ENCODE measurements around the gene MVB12B. TPM values are rescaled to one million over a fixed set of nuclear protein-coding genes. Genes with fewer than 3 reads are reported as not detected.

Gene MVB12B
- total RNA-seq, 1 experiment from 2014 or later: 5.8 TPM

GRCh38 chr9:126485662-126486061 lies 159.0 kb downstream of the MVB12B start:
- H2BK120ac ChIP-seq (ENCODE audit: low read depth, low read length, poor library complexity, severe bottlenecking): no peak overlapping the region
- H3K79me1 ChIP-seq (ENCODE audit: insufficient read depth, low read depth, low read length, poor library complexity, severe bottlenecking): no peaks in the 10 kb centered on the region
- peaks cover 7 to 11% of the 10 kb centered on the region in 2 experiments; a peak in 3 of 4 replicates for H3K4me1 Mint-ChIP-seq
- no peak overlapping the region for H3K4ac ChIP-seq (ENCODE audit: low read depth, low read length)
- no peak overlapping the region for H2BK15ac ChIP-seq (ENCODE audit: low read depth, low read length)
- WGBS (ENCODE audit: extremely low coverage, insufficient read length, low lambda C conversion rate): no CpG with 5 or more reads among the region's 6 CpGs
- H2AFZ ChIP-seq (ENCODE audit: low read length): no peak overlapping the region
- H4K91ac ChIP-seq (ENCODE audit: insufficient read length, low read depth, low read length): no peak overlapping the region
- TF ChIP-seq CTCF (conservative IDR thresholded peaks at IDR 0.05): no peak
- no peak overlapping the region for H3K14ac ChIP-seq (ENCODE audit: insufficient read depth, low read length)
- H3K9me3 Mint-ChIP-seq: no peaks in the 10 kb centered on the region; a peak in 1 of 5 replicates
- no peaks in the 10 kb centered on the region for H3K4me1 ChIP-seq (ENCODE audit: insufficient read depth, low read length)
- H2BK5ac ChIP-seq (ENCODE audit: insufficient read length, low read length): no peak overlapping the region
- no peak overlapping the region for H3K9ac ChIP-seq (ENCODE audit: extremely low read depth, insufficient read length, low read length)
- H4K5ac ChIP-seq (ENCODE audit: insufficient read length, low read depth, low read length): no peak overlapping the region
- H3K36me3 Mint-ChIP-seq (ENCODE audit: insufficient read depth in 1 of 3, low read depth in 3 of 3): no peaks in the 10 kb centered on the region
- no peaks in the 10 kb centered on the region for H3K27me3 ChIP-seq (ENCODE audit: insufficient read depth, low read length)
- H2BK20ac ChIP-seq (ENCODE audit: low read depth, low read length, poor library complexity, severe bottlenecking): no peak overlapping the region
- no peak overlapping the region for H3K23ac ChIP-seq (ENCODE audit: insufficient read length, low read depth, low read length)
- H3K4me3 Mint-ChIP-seq: no peak overlapping the region
- no peak for DNase-seq
- no peak overlapping the region for H3K27ac Mint-ChIP-seq
- H2AK5ac ChIP-seq (ENCODE audit: insufficient read length, low read length): no peak overlapping the region
- no peak overlapping the region for H4K8ac ChIP-seq (replicated peaks; ENCODE audit: insufficient read length, low read depth, low read length)
- no peak overlapping the region for H3K56ac ChIP-seq (ENCODE audit: insufficient read length, low read depth, low read length)
- no peak overlapping the region for H3K4me2 ChIP-seq (ENCODE audit: insufficient read depth, insufficient read length, low read length)
- H3K18ac ChIP-seq (ENCODE audit: insufficient read length, low read depth, low read length): no peak overlapping the region
- no peaks in the 10 kb centered on the region for H3K9me3 ChIP-seq (ENCODE audit: control insufficient read depth, low read depth, low read length)
- H3K27me3 Mint-ChIP-seq (ENCODE audit: low read depth): peaks cover 12% of the 10 kb centered on the region
- no peak overlapping the region for H3K27ac ChIP-seq (ENCODE audit: insufficient read length, low read depth, low read length)
- no peaks in the 10 kb centered on the region for H3K23me2 ChIP-seq (ENCODE audit: insufficient read length, low read depth, low read length, poor library complexity, severe bottlenecking)
- no peak overlapping the region for H2BK12ac ChIP-seq (ENCODE audit: insufficient read length, low read depth, low read length)
- no peaks in the 10 kb centered on the region for H3K79me2 ChIP-seq (ENCODE audit: insufficient read depth, low read length)
- no peak overlapping the region for H3T11ph ChIP-seq (ENCODE audit: low read length)
- H4K20me1 ChIP-seq (ENCODE audit: control insufficient read depth, insufficient read depth, insufficient read length): no peaks in the 10 kb centered on the region
